GM12864 (cell line): ENCODE data around the gene CAMK2G.
"Not testable (repeated sequence)": the region's sequence is repeated elsewhere in the genome, so short reads cannot be mapped to it uniquely, and the experiment has no call there.

ENCODE experiments used
- DNase-seq: peaks from one replicate; pipeline ENCODE4 v3.0.0-alpha.2; 2011; ENCODE audit warnings: low read depth
- H3K4me3 ChIP-seq: 2 replicates; pipeline ENCODE4 v1.5.1; 2011; ENCODE audit warnings: mild to moderate bottlenecking, low read depth, low read length, control low read depth
- TF ChIP-seq, protein P1 (sequence below): IDR thresholded peaks from 2 replicates; pipeline ENCODE4 v1.5.1; 2011; ENCODE audit warnings: low read depth, mild to moderate bottlenecking, moderate library complexity, low read length, control low read depth, inconsistent platforms; ENCODE audit errors: missing control alignments

Gene CAMK2G

DNA sequence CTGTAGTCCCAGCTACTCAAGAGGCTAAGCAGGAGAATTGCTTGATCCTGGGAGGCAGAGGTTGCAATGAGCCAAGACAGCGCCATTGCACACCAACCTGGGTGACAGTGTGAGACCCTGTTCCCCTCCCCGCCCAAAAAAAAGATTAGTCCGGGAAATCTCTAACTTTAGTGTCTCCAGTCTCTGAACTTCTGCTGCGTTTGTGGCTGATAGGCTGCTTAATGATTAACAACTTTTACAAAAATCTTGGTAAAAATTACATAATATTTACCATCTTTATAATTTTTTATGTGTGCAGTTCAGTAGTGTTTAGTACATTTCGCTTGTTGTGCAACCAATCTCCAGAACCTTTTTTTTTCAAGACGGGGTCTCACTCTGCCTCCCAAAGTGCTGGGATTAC lies 26.9 kb upstream of the CAMK2G start:
- TF ChIP-seq, protein P1, sequence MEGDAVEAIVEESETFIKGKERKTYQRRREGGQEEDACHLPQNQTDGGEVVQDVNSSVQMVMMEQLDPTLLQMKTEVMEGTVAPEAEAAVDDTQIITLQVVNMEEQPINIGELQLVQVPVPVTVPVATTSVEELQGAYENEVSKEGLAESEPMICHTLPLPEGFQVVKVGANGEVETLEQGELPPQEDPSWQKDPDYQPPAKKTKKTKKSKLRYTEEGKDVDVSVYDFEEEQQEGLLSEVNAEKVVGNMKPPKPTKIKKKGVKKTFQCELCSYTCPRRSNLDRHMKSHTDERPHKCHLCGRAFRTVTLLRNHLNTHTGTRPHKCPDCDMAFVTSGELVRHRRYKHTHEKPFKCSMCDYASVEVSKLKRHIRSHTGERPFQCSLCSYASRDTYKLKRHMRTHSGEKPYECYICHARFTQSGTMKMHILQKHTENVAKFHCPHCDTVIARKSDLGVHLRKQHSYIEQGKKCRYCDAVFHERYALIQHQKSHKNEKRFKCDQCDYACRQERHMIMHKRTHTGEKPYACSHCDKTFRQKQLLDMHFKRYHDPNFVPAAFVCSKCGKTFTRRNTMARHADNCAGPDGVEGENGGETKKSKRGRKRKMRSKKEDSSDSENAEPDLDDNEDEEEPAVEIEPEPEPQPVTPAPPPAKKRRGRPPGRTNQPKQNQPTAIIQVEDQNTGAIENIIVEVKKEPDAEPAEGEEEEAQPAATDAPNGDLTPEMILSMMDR = no peak
- no peak for DNase-seq

DNA sequence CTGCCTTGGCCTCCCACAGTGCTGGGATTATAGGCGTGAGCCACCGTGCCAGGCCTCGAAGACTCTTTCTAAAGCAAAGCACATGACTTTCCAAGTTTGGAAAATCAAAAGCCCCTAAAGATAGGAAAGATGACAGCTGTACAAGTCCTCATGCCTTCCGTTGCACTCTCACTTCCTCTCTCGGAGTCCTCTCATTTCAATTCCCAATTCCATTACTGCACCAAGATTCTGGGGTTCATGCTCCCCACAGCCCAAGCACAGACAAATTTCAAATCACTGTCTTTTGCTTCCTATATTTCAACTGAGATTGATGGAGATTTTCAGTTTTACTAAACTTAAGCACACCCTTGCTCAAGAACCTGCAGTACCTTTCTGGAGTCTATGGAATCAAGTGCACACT lies 25.7 kb upstream of the CAMK2G start:
- H3K4me3 ChIP-seq = no peak overlapping the region
- TF ChIP-seq, protein P1 = no peak
- no peak for DNase-seq

More for the DNA sequence above, 26.9 kb upstream of the CAMK2G start:
- no peak overlapping the region for H3K4me3 ChIP-seq

DNA sequence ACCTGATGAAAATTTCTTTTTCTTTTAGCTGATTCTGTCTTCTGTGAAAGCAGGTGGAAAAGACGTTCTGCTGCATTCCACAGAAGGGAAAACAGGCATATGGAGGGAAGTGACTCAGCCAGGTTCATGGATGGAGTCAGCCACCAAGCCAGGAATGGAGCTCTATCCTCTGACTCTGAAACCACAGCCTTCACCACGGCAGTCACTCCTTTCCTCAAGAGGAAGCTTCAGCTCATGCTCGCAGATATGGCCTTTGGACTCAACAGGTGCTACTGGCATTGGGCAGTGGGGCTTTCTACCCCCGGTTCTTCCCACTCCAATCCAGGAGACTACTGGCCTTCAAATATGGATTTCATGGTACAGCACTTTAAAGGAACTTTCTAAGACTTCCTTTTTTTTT lies 25.1 kb upstream of the CAMK2G start:
- H3K4me3 ChIP-seq = no peak overlapping the region
- DNase-seq = no peak
- TF ChIP-seq, protein P1 = no peak

DNA sequence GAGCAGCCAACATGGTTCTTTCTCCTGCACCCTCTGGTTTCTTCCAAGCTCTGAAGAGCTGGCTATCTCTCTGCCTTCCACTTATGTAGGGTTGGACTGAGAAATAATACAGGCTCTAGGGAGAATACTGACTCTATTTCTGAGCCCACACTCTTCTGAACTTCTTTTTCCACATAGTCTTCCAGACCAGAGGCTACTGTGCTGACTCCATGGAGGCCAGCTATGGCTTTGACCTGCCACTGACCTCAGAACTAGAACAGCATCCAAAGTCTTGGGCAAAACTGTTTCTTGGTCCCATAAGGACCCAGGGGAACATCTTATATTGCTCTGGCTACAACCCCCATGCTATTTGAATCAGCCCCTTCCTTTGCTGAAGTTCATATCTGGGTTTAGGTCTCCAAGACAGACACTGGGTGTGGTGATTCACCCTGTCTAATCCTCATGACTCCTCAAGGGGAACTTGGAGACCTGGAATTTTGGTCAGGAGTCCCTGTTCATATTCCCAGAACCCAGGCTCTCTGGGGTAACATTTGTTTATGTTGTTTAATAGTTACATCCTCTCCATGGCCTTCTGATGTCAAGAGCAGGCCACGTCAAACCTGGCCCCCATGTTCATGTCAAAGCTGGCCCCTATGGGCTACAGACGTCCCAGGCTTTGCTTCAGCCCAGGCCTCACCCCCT lies 24.5 kb upstream of the CAMK2G start:
- H3K4me3 ChIP-seq = no peak overlapping the region
- TF ChIP-seq, protein P1 = no peak
- DNase-seq = no peak

DNA sequence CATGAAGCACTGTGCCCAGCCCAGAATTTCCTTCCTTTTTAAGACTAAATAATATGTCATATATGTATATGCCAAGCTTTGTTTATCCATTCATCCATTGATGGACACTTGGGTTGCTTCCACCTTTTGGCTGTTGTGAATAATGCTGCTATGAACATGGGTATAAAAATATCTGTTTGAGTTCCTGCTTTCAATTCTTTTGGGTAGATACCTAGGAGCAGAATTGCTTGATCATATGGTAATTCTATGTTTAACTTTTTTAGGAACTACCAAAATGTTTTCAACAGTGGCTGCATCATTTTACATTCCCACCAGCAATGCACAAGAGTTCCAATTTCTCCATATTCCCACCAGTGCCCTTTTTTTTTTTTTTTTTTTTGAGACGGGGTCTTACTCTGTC lies 23.3 kb upstream of the CAMK2G start:
- DNase-seq = no peak
- H3K4me3 ChIP-seq = no peak overlapping the region
- TF ChIP-seq, protein P1 = no peak

DNA sequence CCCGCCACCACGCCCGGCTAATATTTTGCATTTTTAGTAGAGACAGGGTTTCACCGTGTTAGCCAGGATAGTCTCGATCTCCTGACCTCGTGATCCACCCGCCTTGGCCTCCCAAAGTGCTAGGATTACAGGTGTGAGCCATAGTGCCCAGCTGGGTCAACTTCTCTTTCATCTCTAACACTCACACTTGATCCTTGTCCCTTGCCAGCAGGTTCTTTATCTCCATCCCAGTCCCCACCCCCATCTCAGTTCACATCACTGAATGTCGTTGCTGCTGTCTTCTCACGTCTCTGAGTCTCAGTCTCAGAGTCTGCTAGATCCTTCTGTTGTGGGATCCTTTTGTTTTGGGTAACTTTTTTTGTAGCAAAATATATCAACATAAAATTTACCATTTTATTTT lies 21.0 kb upstream of the CAMK2G start:
- not testable (repeated sequence) for DNase-seq, H3K4me3 ChIP-seq

DNA sequence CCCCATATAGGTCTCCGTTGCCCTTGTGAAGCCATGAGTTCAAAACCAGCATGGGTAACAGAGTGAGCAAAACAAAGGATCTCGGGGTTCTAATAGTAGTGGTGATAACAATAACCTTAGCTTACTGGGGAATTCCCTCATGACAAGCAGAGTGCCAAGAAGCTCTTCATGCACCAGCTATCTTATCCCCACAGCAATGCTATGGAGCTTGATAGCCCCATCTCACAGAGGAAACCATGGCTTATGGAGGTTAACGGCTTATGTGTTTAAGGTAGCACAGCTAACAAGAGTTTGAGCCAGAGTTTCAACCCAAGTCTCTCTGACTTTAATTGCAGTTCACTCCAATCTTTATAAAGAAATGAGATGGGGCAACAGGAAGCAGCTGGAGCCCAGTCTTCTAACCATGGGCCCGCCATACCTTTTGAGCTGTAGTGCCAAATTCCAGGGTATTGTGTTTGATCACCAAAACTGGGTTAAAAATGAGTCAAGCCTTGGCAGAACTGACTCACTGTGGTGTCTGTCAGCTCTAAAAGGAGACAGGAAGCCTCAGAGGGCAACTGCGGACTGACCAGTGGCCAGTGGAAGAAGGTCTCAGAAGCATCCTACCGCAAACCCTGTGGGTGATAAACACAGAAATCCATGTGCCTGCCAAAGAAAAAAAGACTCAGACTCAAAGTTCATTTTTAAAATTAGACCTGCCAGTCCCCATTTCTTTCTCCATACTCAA lies 20.1 kb upstream of the CAMK2G start:
- DNase-seq = no peak
- TF ChIP-seq, protein P1 = no peak

More for the DNA sequence above, 20.1 kb upstream of the CAMK2G start:
- no peak overlapping the region for H3K4me3 ChIP-seq
